Hepatocyte (in vitro differentiated cells): ENCODE data around the gene CERS3. TPM values are rescaled to one million over a fixed set of nuclear protein-coding genes. Genes with fewer than 3 reads are reported as not detected.

Experiments used
- DNase-seq: peaks from one replicate; pipeline ENCODE4 v3.0.0-alpha.2; 2016; ENCODE audit warnings: low spot score
- H2AFZ ChIP-seq: fragments of 200-600 bp; sonication (generic); 2 replicates; pipeline ENCODE4 v1.6.0; 2016; ENCODE audit warnings: antibody characterized with exemption, mild to moderate bottlenecking
- H3K27ac ChIP-seq: fragments of 200-600 bp; sonication (generic); 2 replicates; pipeline ENCODE4 v1.5.1; 2016; ENCODE audit warnings: mild to moderate bottlenecking
- H3K27me3 ChIP-seq: fragments of 200-600 bp; sonication (generic); 2 replicates; pipeline ENCODE4 v1.6.1; 2016
- H3K36me3 ChIP-seq: fragments of 200-600 bp; sonication (generic); replicated peaks from 2 replicates; pipeline ENCODE4 v1.5.1; 2016; ENCODE audit warnings: low read depth; ENCODE audit not compliant: insufficient read depth
- H3K4me1 ChIP-seq: fragments of 200-600 bp; sonication (generic); 2 replicates; pipeline ENCODE4 v1.5.1; 2016; ENCODE audit warnings: mild to moderate bottlenecking, moderate library complexity; ENCODE audit not compliant: insufficient read depth
- H3K4me2 ChIP-seq: fragments of 200-600 bp; sonication (generic); 2 replicates; pipeline ENCODE4 v1.6.0; 2016
- H3K4me3 ChIP-seq: fragments of 200-600 bp; sonication (generic); 2 replicates; pipeline ENCODE4 v1.5.1; 2016; ENCODE audit warnings: mild to moderate bottlenecking
- H3K79me2 ChIP-seq: fragments of 200-600 bp; sonication (generic); 2 replicates; pipeline ENCODE4 v1.6.0; 2017; ENCODE audit warnings: mild to moderate bottlenecking
- H3K9me2 ChIP-seq: fragments of 200-600 bp; sonication (generic); replicated peaks from 2 replicates; pipeline ENCODE4 v1.6.0; 2017; ENCODE audit warnings: mild to moderate bottlenecking; ENCODE audit not compliant: insufficient read depth
- H3K9me3 ChIP-seq: fragments of 200-600 bp; sonication (generic); 2 replicates; pipeline ENCODE4 v1.5.1; 2016; ENCODE audit warnings: low read depth, mild to moderate bottlenecking
- H4K20me1 ChIP-seq: fragments of 200-600 bp; sonication (generic); 2 replicates; pipeline ENCODE4 v1.6.0; 2016; ENCODE audit warnings: mild to moderate bottlenecking; ENCODE audit not compliant: insufficient read depth, poor library complexity, severe bottlenecking
- CTCF ChIP-seq: fragments of 200-600 bp; sonication (generic); IDR thresholded peaks from 2 replicates; pipeline ENCODE4 v1.5.1; 2016; ENCODE audit warnings: antibody characterized with exemption, mild to moderate bottlenecking; ENCODE audit not compliant: poor library complexity
- EZH2 ChIP-seq: fragments of 200-600 bp; sonication (generic); IDR thresholded peaks from 2 replicates; pipeline ENCODE4 v1.6.1; 2016; ENCODE audit warnings: antibody characterized with exemption, mild to moderate bottlenecking, borderline replicate concordance
- EZH2phosphoT487 ChIP-seq: fragments of 200-600 bp; sonication (generic); IDR thresholded peaks from one replicate; pipeline ENCODE4 v1.6.1; 2018; ENCODE audit warnings: antibody characterized with exemption, mild to moderate bottlenecking, low read depth, moderate library complexity; ENCODE audit not compliant: unreplicated experiment, severe bottlenecking
- WGBS: methylation state at CpG from one replicate; pipeline ENCODE4 v1.1.6; 2016; ENCODE audit warnings: low lambda C conversion rate; ENCODE audit errors: missing lambda C conversion rate; 5-methylcytosine and 5-hydroxymethylcytosine counted together
- polyA plus RNA-seq: library from polyadenylated mRNA; unstranded; fragments of >200 nt; fragmentation: Nextera tagmentation; extraction: Ambion mirVana; gene quantifications from 2 replicates; pipeline ENCODE4 v1.2.1, GENCODE V29; 2016
- total RNA-seq: library from RNA; depleted of rRNA; stranded (reverse); fragments of >200 nt; gene quantifications from 2 replicates; pipeline ENCODE4 v1.2.3, GENCODE V29; 2014

Gene CERS3
- total and polyA plus RNA-seq, 2 experiments from 2014 or later: 0.53 TPM; not detected in 1

GRCh38 chr15:100502651-100503050 lies 26.1 kb downstream of the CERS3 start:
- no peaks in the 10 kb centered on the region for H4K20me1 ChIP-seq
- no peaks in the 10 kb centered on the region for H3K79me2 ChIP-seq
- H3K36me3 ChIP-seq: no peaks in the 10 kb centered on the region
- H3K4me1 ChIP-seq: no peaks in the 10 kb centered on the region
- H3K4me3 ChIP-seq: no peak overlapping the region
- H3K9me2 ChIP-seq: no peaks in the 10 kb centered on the region
- no peaks in the 10 kb centered on the region for H3K9me3 ChIP-seq
- no peak overlapping the region for H2AFZ ChIP-seq
- 76% methylated on average over 3 of the region's 3 CpGs for WGBS
- DNase-seq: no peak
- TF ChIP-seq EZH2phosphoT487: no peak
- no peak for TF ChIP-seq EZH2
- H3K27me3 ChIP-seq: no peaks in the 10 kb centered on the region
- H3K4me2 ChIP-seq: no peak overlapping the region
- H3K27ac ChIP-seq: no peak overlapping the region

- no peak for DNase-seq
- 51% methylated on average over 5 of the region's 5 CpGs for WGBS
- H3K27me3 ChIP-seq: no peaks in the 10 kb centered on the region
- no peaks in the 10 kb centered on the region for H3K9me3 ChIP-seq
- no peaks in the 10 kb centered on the region for H3K36me3 ChIP-seq
- no peaks in the 10 kb centered on the region for H3K4me1 ChIP-seq
- no peaks in the 10 kb centered on the region for H4K20me1 ChIP-seq
- H3K4me2 ChIP-seq: no peak overlapping the region
- TF ChIP-seq EZH2 (no peak), CTCF (no peak), EZH2phosphoT487 (no peak)
- H3K4me3 ChIP-seq: no peak overlapping the region
- H3K27ac ChIP-seq: no peak overlapping the region
- no peak overlapping the region for H2AFZ ChIP-seq
- H3K79me2 ChIP-seq: no peaks in the 10 kb centered on the region
- no peaks in the 10 kb centered on the region for H3K9me2 ChIP-seq
These were observed 27.6 kb downstream of the CERS3 start for GRCh38 chr15:100501117-100501516.

- H3K9me3 ChIP-seq: no peaks in the 10 kb centered on the region
These were observed 28.3 kb downstream of the CERS3 start for GRCh38 chr15:100500226-100500990.

More at GRCh38 chr15:100500226-100500990, 28.3 kb downstream of the CERS3 start:
- DNase-seq: no peak
- Histone ChIP-seq H3K27me3 (no peaks in the 10 kb centered on the region), H3K9me2 (no peaks in the 10 kb centered on the region), H3K4me3 (no peak overlapping the region), H3K4me1 (no peaks in the 10 kb centered on the region), H2AFZ (no peak overlapping the region), H3K36me3 (no peaks in the 10 kb centered on the region), H3K27ac (no peak overlapping the region), H3K4me2 (no peak overlapping the region), H4K20me1 (no peaks in the 10 kb centered on the region), H3K79me2 (no peaks in the 10 kb centered on the region)
- no peak for TF ChIP-seq CTCF
- TF ChIP-seq EZH2phosphoT487: no peak
- TF ChIP-seq EZH2: no peak
- 55% methylated on average over 4 of the region's 4 CpGs for WGBS
